Fibroblast of mammary gland (primary cell): ENCODE data around the gene DRAP1.

Experiments used
- DNase-seq: peaks from one replicate; pipeline ENCODE4 v3.0.0-alpha.2; 2010; ENCODE audit warnings: low read depth
- H3K4me3 ChIP-seq: 2 replicates; pipeline ENCODE4 v1.5.1; 2011; ENCODE audit warnings: low read depth, mild to moderate bottlenecking, low read length, moderate library complexity; ENCODE audit not compliant: control insufficient read depth
- CTCF ChIP-seq: conservative IDR thresholded peaks from 2 replicates; pipeline ENCODE4 v1.5.1; 2011; ENCODE audit warnings: low read depth, low read length, inconsistent platforms; ENCODE audit not compliant: control insufficient read depth, insufficient read depth

DRAP1 gene

GRCh38 chr11:65900125-65900898, 18.9 kb upstream of the DRAP1 start, which contains the start of gene FOSL1:
Gene FOSL1, minus strand, starts transcription at chr11:65900388. Its CDS starts 49 bp downstream, at chr11:65900339.
- TF ChIP-seq CTCF, result no peak
- peak within 1 kb of the TSS; percentile 92 for H3K4me3 ChIP-seq

GRCh38 chr11:65900899-65901180, 18.4 kb upstream of the DRAP1 start:
- no peak for TF ChIP-seq CTCF
- DNase-seq, result no peak
- no peak overlapping the region for H3K4me3 ChIP-seq

More at GRCh38 chr11:65900125-65900898, 18.9 kb upstream of the DRAP1 start, which contains the start of gene FOSL1:
- DNase-seq, result peak; percentile 95

- H3K4me3 ChIP-seq, result no peak overlapping the region
- no peak for TF ChIP-seq CTCF
Observed at GRCh38 chr11:65903068-65903481, 16.2 kb upstream of the DRAP1 start.

GRCh38 chr11:65903715-65904114, 15.5 kb upstream of the DRAP1 start:
- no peak for TF ChIP-seq CTCF
- no peak for DNase-seq
- no peak overlapping the region for H3K4me3 ChIP-seq

More at GRCh38 chr11:65903068-65903481, 16.2 kb upstream of the DRAP1 start:
- peak; percentile 89 for DNase-seq

- no peak overlapping the region for H3K4me3 ChIP-seq
- no peak for TF ChIP-seq CTCF
- no peak for DNase-seq
Observed at GRCh38 chr11:65906602-65907001, 12.6 kb upstream of the DRAP1 start.

GRCh38 chr11:65907878-65908277, 11.3 kb upstream of the DRAP1 start:
- H3K4me3 ChIP-seq, result no peak overlapping the region
- no peak for TF ChIP-seq CTCF
- DNase-seq, result no peak
